ENCODE data around the gene KCNIP4. TPM values are rescaled to one million over a fixed set of nuclear protein-coding genes. Genes with fewer than 3 reads are reported as not detected.

KCNIP4 gene
- total RNA-seq, 1 donor from 2014 or later: 30.4 TPM

DNA sequence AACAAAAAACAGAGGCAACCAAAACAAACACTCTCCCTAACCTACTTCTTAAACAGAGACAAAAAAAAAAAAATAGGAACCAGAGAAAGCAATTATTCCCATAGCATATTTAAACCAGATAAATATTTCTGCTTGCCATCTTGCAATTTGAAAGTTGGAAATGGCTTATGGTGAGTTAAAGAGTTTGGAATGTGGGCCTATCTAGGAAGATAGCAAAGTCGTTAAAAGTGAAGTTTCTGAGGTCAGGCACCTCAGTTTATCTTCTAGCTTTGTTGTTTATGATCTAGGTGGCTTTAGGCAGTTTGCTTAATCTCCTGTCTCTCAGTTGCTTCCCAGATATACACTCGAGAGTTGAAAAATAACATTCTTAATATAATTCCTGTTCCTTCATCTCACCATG lies 284.2 kb downstream of the KCNIP4 start:
- TF ChIP-seq, protein P1, sequence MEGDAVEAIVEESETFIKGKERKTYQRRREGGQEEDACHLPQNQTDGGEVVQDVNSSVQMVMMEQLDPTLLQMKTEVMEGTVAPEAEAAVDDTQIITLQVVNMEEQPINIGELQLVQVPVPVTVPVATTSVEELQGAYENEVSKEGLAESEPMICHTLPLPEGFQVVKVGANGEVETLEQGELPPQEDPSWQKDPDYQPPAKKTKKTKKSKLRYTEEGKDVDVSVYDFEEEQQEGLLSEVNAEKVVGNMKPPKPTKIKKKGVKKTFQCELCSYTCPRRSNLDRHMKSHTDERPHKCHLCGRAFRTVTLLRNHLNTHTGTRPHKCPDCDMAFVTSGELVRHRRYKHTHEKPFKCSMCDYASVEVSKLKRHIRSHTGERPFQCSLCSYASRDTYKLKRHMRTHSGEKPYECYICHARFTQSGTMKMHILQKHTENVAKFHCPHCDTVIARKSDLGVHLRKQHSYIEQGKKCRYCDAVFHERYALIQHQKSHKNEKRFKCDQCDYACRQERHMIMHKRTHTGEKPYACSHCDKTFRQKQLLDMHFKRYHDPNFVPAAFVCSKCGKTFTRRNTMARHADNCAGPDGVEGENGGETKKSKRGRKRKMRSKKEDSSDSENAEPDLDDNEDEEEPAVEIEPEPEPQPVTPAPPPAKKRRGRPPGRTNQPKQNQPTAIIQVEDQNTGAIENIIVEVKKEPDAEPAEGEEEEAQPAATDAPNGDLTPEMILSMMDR (IDR thresholded peaks at IDR 0.05; ENCODE audit: partially characterized antibody, unreplicated experiment): no peak
- no peaks in the 10 kb centered on the region for H3K36me3 Mint-ChIP-seq (ENCODE audit: unreplicated experiment)
- no peak overlapping the region for H3K27ac Mint-ChIP-seq (ENCODE audit: unreplicated experiment)
- no peak overlapping the region for H3K4me3 Mint-ChIP-seq (ENCODE audit: unreplicated experiment)
- DNase-seq: no peak
- H3K27me3 Mint-ChIP-seq (ENCODE audit: unreplicated experiment): no peaks in the 10 kb centered on the region
- no peaks in the 10 kb centered on the region for H3K9me3 Mint-ChIP-seq (ENCODE audit: unreplicated experiment)
- H3K4me1 Mint-ChIP-seq (ENCODE audit: low read depth, unreplicated experiment): no peaks in the 10 kb centered on the region

DNA sequence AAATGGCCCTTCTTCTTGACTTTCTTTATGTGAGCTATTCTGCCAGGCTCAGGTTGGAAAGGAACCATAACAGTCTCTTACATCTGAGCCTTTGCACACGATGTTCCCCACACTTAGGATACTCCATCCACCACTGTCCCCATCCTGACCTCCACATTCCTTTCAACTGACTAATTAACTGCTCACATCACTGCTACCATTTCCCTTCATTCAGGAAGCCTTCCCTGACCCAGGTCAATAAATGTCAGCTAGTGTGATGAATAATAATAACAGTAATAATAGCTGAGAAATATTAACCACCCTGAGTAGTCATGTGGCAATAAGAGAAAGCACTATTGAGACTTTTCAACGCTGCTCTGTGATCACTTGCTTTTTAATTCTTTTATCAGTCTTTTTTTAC lies 291.7 kb downstream of the KCNIP4 start:
- no peaks in the 10 kb centered on the region for H3K36me3 Mint-ChIP-seq (ENCODE audit: unreplicated experiment)
- H3K4me1 Mint-ChIP-seq (ENCODE audit: low read depth, unreplicated experiment): peaks cover 5% of the 10 kb centered on the region
- TF ChIP-seq, protein P1 (IDR thresholded peaks at IDR 0.05; ENCODE audit: partially characterized antibody, unreplicated experiment): no peak
- no peaks in the 10 kb centered on the region for H3K9me3 Mint-ChIP-seq (ENCODE audit: unreplicated experiment)
- H3K27me3 Mint-ChIP-seq (ENCODE audit: unreplicated experiment): no peaks in the 10 kb centered on the region
- H3K4me3 Mint-ChIP-seq (ENCODE audit: unreplicated experiment): no peak overlapping the region
- DNase-seq: no peak
- no peak overlapping the region for H3K27ac Mint-ChIP-seq (ENCODE audit: unreplicated experiment)

DNA sequence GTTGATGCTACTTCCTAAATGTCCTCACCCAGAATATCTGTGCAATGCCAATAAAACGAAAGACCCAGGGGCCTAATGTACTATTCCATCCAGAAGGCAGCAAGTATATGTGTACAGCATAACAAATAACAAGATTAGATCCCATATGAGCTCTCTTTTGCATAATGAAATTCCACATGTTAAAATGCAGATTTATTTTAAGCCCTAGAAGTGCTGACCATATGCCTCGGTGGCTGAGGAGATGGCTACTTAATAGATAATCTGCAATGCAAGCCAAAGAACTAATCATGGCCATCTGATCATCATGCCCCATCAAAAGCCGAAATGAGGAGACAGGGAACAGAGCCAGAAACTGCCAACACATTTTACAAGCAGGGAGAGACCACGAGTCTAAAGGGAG lies 293.5 kb downstream of the KCNIP4 start:
- peak overlapping the region; percentile 64 for H3K27ac Mint-ChIP-seq (ENCODE audit: unreplicated experiment)

DNA sequence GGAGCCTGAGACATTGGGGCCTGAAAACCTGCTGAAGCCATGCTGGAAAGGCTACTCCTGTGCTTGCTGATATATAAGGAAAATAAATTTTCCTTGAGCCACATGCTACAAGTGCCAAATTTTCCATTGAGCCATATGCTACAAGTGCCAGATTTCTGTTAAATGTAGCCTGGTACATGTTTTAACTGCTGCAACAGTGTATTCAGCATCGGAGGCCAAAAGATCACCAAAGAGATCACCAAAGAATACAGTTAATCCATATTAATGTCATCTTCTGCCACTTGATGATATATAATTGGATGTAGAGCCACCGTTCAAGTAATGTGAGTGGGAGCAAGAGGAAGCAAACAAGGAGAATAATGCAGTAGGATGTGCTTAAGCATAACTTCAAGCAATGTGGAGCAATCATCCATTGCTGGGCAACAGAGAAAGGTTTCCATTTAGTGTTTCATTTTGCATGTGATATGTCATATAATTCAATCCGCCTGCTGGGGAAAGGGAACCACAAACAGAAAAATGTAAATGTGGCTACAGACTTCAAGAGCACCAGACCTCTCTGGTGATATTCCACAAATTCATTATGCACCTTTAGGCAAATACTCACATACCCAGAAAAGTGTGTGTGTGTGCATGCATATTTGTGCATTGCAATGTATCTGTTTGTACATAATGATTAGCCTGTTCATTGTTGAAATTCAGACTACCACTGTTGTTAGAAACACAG lies 295.9 kb downstream of the KCNIP4 start:
- DNase-seq: no peak
- Mint-ChIP-seq H3K4me1 (ENCODE audit: low read depth, unreplicated experiment) (peaks cover 5% of the 10 kb centered on the region), H3K9me3 (ENCODE audit: unreplicated experiment) (no peaks in the 10 kb centered on the region), H3K36me3 (ENCODE audit: unreplicated experiment) (no peaks in the 10 kb centered on the region), H3K27ac (ENCODE audit: unreplicated experiment) (no peak overlapping the region), H3K27me3 (ENCODE audit: unreplicated experiment) (no peaks in the 10 kb centered on the region), H3K4me3 (ENCODE audit: unreplicated experiment) (no peak overlapping the region)
- TF ChIP-seq, protein P1 (IDR thresholded peaks at IDR 0.05; ENCODE audit: partially characterized antibody, unreplicated experiment): no peak

More for the DNA sequence above, 293.5 kb downstream of the KCNIP4 start:
- H3K9me3 Mint-ChIP-seq (ENCODE audit: unreplicated experiment): no peaks in the 10 kb centered on the region
- peaks cover 5% of the 10 kb centered on the region for H3K4me1 Mint-ChIP-seq (ENCODE audit: low read depth, unreplicated experiment)
- TF ChIP-seq, protein P1 (IDR thresholded peaks at IDR 0.05; ENCODE audit: partially characterized antibody, unreplicated experiment): no peak
- no peaks in the 10 kb centered on the region for H3K36me3 Mint-ChIP-seq (ENCODE audit: unreplicated experiment)
- H3K4me3 Mint-ChIP-seq (ENCODE audit: unreplicated experiment): no peak overlapping the region
- H3K27me3 Mint-ChIP-seq (ENCODE audit: unreplicated experiment): no peaks in the 10 kb centered on the region
- no peak for DNase-seq

DNA sequence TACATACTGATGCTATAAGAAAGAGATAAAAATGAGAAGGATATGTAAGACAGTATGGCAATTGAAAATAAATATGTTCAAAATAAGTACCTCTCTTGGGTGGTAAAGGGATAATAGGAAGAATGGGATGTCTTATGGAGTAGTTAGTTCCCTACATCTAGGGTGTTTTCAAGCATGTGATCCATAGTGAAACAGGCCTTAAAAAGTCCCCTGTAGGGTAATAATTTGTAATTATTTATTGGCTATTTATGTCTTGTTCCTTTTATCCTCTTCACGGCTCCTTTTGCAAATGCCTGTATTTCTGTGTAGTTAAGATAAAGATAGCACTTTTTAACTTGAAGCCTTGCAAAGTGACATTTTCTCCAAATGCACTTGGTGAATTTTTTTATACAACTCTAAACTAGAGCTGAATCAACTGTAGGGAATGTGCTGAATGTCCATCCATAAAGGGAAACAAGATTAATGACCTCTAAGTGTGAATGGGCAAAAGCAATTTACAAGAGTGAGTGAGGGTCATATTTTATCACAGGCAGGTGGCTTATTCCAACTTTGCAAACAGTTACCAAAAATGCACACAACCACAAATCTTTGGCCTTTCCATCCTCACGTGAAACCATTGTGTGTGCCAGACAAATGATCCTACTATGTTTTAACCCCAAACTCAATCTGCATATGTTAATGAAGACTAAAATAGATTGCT lies 299.0 kb downstream of the KCNIP4 start:
- H3K27ac Mint-ChIP-seq (ENCODE audit: unreplicated experiment): no peak overlapping the region
- no peaks in the 10 kb centered on the region for H3K36me3 Mint-ChIP-seq (ENCODE audit: unreplicated experiment)
- no peak for DNase-seq
- H3K9me3 Mint-ChIP-seq (ENCODE audit: unreplicated experiment): no peaks in the 10 kb centered on the region
- TF ChIP-seq, protein P1 (IDR thresholded peaks at IDR 0.05; ENCODE audit: partially characterized antibody, unreplicated experiment): no peak
- peaks cover 3% of the 10 kb centered on the region for H3K4me1 Mint-ChIP-seq (ENCODE audit: low read depth, unreplicated experiment)
- no peaks in the 10 kb centered on the region for H3K27me3 Mint-ChIP-seq (ENCODE audit: unreplicated experiment)
- no peak overlapping the region for H3K4me3 Mint-ChIP-seq (ENCODE audit: unreplicated experiment)

Data from glutamatergic neuron (in vitro differentiated cells).